PC-3 (cell line): ENCODE results near the gene ANAPC15. TPM values are rescaled to one million over a fixed set of nuclear protein-coding genes. Genes with fewer than 3 reads are reported as not detected.

Source experiments
- ATAC-seq: fragments of 200-7000 bp; cut with Tn5 transposase; 2 replicates; pipeline ENCODE4 v1.9.1; 2020; ENCODE audit warnings: mild to moderate bottlenecking, moderate library complexity
- BruUV-seq: library from RNA; stranded (reverse); fragments of 400-500 nt; replicated peaks from 2 replicates; lab custom pipeline; 2021; lab: Mats Ljungman, UMichigan
- CTCF ChIA-PET: fragments of 300-600 bp; sonication (Branson Sonifier 250); formaldehyde crosslinking; loops from one replicate; lab custom pipeline; 2022; ENCODE audit warnings: antibody characterized with exemption; lab: Charles Lee
- POLR2A ChIA-PET: fragments of 300-600 bp; sonication (Branson Sonifier 250); formaldehyde crosslinking; loops from one replicate; lab custom pipeline; 2022; ENCODE audit warnings: antibody characterized with exemption; ENCODE audit not compliant: unreplicated experiment; lab: Charles Lee
- DNase-seq: peaks from one replicate; pipeline ENCODE4 v3.0.0-alpha.2; 2015
- H2AFZ ChIP-seq: fragments of 300-600 bp; sonication (generic); 2 replicates; pipeline ENCODE4 v1.6.0; 2016; ENCODE audit warnings: antibody characterized with exemption, low read length
- H3F3A ChIP-seq: fragments of 300-600 bp; sonication (generic); one replicate; pipeline ENCODE4 v1.6.0; 2017; ENCODE audit warnings: antibody characterized with exemption, low read length, control low read depth, mild to moderate bottlenecking; ENCODE audit not compliant: unreplicated experiment
- H3K27ac ChIP-seq: fragments of 300-600 bp; sonication (generic); 2 replicates; pipeline ENCODE4 v1.5.1; 2016; ENCODE audit warnings: mild to moderate bottlenecking, low read length
- H3K27me3 ChIP-seq: fragments of 300-600 bp; sonication (generic); 2 replicates; pipeline ENCODE4 v1.6.1; 2016; ENCODE audit warnings: low read length, mixed read lengths
- H3K36me3 ChIP-seq: fragments of 300-600 bp; sonication (generic); 2 replicates; pipeline ENCODE4 v1.6.1; 2016; ENCODE audit warnings: low read depth, mixed run types, low read length, mixed read lengths
- H3K4me1 ChIP-seq: fragments of 300-600 bp; sonication (generic); 2 replicates; pipeline ENCODE4 v1.5.1; 2016; ENCODE audit warnings: low read length; ENCODE audit not compliant: insufficient read depth
- H3K4me2 ChIP-seq: fragments of 300-600 bp; sonication (generic); 2 replicates; pipeline ENCODE4 v1.6.0; 2016; ENCODE audit warnings: low read length
- H3K4me3 ChIP-seq: fragments of 300-600 bp; sonication (generic); 2 replicates; pipeline ENCODE4 v1.5.1; 2016; ENCODE audit warnings: mild to moderate bottlenecking, low read length, mixed read lengths
- H3K79me2 ChIP-seq: fragments of 300-600 bp; sonication (generic); 2 replicates; pipeline ENCODE4 v1.6.1; 2017; ENCODE audit warnings: low read length, mixed read lengths
- H3K9ac ChIP-seq: fragments of 300-600 bp; sonication (generic); 2 replicates; pipeline ENCODE4 v1.6.0; 2016; ENCODE audit warnings: mild to moderate bottlenecking, low read length
- H3K9me2 ChIP-seq: fragments of 300-600 bp; sonication (generic); replicated peaks from 2 replicates; pipeline ENCODE4 v1.6.1; 2016; ENCODE audit warnings: mixed run types, low read length, mixed read lengths
- H3K9me3 ChIP-seq: fragments of 300-600 bp; sonication (generic); 2 replicates; pipeline ENCODE4 v1.6.1; 2016; ENCODE audit warnings: low read length, mixed read lengths
- H4K20me1 ChIP-seq: fragments of 300-600 bp; sonication (generic); 2 replicates; pipeline ENCODE4 v1.6.1; 2016; ENCODE audit warnings: low read length, mixed read lengths
- EZH2 ChIP-seq: fragments of 300-600 bp; sonication (generic); IDR thresholded peaks from one replicate; pipeline ENCODE4 v1.6.1; 2017; ENCODE audit warnings: antibody characterized with exemption, mild to moderate bottlenecking, low read length; ENCODE audit not compliant: unreplicated experiment
- EZH2phosphoT487 ChIP-seq: fragments of 300-600 bp; sonication (generic); IDR thresholded peaks from 2 replicates; pipeline ENCODE4 v1.6.1; 2018; ENCODE audit warnings: mild to moderate bottlenecking, antibody characterized with exemption, low read length, borderline replicate concordance
- intact Hi-C: fragments of 100-400 bp; cut with micrococcal nuclease; formaldehyde crosslinking; loops from 2 replicates; pipeline ENCODE4 v1.9.0; 2023
- total RNA-seq: library from RNA; depleted of rRNA; stranded (reverse); fragments of >200 nt; gene quantifications from 2 replicates; pipeline ENCODE4 v1.2.3, GENCODE V29; 2014
- TF ChIP-seq, protein P1 (sequence below): fragments of 300-600 bp; sonication (generic); conservative IDR thresholded peaks from 2 replicates; pipeline ENCODE4 v1.5.1; 2017; ENCODE audit warnings: antibody characterized with exemption, low read depth, mild to moderate bottlenecking, low read length

The ANAPC15 gene
- total RNA-seq, 1 experiment from 2014 or later: 65.4 TPM

DNA sequence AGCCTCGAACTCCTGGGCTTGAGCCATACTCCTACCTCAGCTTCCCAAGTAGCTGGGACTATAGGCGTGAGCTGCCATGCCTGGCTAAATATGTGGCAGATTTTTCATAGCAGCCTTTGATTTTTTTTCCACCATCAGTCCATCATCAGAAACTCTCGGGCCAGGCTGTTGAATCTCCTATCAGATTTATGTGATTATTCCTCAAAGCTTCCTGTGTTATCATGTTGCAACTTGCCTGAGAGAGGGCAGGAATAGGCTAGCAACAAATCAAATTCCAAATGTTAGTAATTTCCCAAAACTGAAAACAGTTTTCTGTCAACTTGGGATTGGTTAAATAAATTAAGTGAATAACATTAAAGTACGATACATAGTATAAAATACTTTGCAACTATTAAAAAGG lies 28.4 kb downstream of the ANAPC15 start:
- H3K9me3 ChIP-seq: no peaks in the 10 kb centered on the region
- no peak overlapping the region for H3K27ac ChIP-seq
- ATAC-seq: no peak
- POLR2A ChIA-PET: no interaction called here
- H2AFZ ChIP-seq: no peak overlapping the region
- H3F3A ChIP-seq: no peaks in the 10 kb centered on the region
- H4K20me1 ChIP-seq: no peaks in the 10 kb centered on the region
- peaks cover 12% of the 10 kb centered on the region for H3K79me2 ChIP-seq
- TF ChIP-seq EZH2 (no peak), EZH2phosphoT487 (no peak)
- TF ChIP-seq, protein P1, sequence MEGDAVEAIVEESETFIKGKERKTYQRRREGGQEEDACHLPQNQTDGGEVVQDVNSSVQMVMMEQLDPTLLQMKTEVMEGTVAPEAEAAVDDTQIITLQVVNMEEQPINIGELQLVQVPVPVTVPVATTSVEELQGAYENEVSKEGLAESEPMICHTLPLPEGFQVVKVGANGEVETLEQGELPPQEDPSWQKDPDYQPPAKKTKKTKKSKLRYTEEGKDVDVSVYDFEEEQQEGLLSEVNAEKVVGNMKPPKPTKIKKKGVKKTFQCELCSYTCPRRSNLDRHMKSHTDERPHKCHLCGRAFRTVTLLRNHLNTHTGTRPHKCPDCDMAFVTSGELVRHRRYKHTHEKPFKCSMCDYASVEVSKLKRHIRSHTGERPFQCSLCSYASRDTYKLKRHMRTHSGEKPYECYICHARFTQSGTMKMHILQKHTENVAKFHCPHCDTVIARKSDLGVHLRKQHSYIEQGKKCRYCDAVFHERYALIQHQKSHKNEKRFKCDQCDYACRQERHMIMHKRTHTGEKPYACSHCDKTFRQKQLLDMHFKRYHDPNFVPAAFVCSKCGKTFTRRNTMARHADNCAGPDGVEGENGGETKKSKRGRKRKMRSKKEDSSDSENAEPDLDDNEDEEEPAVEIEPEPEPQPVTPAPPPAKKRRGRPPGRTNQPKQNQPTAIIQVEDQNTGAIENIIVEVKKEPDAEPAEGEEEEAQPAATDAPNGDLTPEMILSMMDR: no peak
- no peak overlapping the region for H3K4me2 ChIP-seq
- peaks cover 18% of the 10 kb centered on the region for H3K4me1 ChIP-seq
- DNase-seq: no peak
- no peaks in the 10 kb centered on the region for H3K9me2 ChIP-seq
- no peak overlapping the region for H3K4me3 ChIP-seq
- H3K9ac ChIP-seq: no peak overlapping the region
- H3K36me3 ChIP-seq: no peaks in the 10 kb centered on the region; the same call in 1 of the 2 replicates
- CTCF ChIA-PET: no interaction called here
- no TSS peak for BruUV-seq
- intact Hi-C loops: no loop called here
- no peaks in the 10 kb centered on the region for H3K27me3 ChIP-seq

DNA sequence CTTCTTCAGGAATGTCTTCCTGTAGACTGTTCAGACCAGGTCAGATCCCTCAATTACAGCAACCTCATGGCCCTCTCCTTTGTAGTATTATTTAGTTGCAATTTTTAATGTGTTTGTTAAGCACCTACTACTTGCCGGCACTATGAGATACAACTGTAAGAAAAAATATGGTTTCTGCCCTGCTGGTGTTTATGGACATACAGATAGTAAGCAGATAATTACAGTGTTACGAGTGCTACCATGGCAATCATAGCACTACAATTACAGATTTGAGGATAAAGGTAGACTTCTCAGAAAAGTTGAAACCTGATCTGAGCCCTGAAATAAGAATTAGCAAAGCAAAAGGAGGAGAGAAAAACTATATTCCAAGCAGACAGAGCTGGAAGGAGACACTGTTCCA lies 29.1 kb downstream of the ANAPC15 start:
- Histone ChIP-seq H3K4me2 (no peak overlapping the region), H3K27me3 (no peaks in the 10 kb centered on the region), H2AFZ (no peak overlapping the region), H3K79me2 (peaks cover 19% of the 10 kb centered on the region), H3K36me3 (no peaks in the 10 kb centered on the region; the same call in 1 of the 2 replicates), H3K9ac (no peak overlapping the region), H3K27ac (no peak overlapping the region), H3K9me3 (no peaks in the 10 kb centered on the region), H3K9me2 (no peaks in the 10 kb centered on the region), H3K4me1 (peaks cover 24% of the 10 kb centered on the region), H4K20me1 (peaks cover 6% of the 10 kb centered on the region; the same call in 1 of the 2 replicates), H3F3A (no peaks in the 10 kb centered on the region), H3K4me3 (no peak overlapping the region)
- intact Hi-C loops: no loop called here
- DNase-seq: no peak
- ChIA-PET CTCF (no interaction called here), POLR2A (no interaction called here)
- ATAC-seq: no peak
- no TSS peak for BruUV-seq
- TF ChIP-seq, protein P1: no peak
- no peak for TF ChIP-seq EZH2phosphoT487
- no peak for TF ChIP-seq EZH2

DNA sequence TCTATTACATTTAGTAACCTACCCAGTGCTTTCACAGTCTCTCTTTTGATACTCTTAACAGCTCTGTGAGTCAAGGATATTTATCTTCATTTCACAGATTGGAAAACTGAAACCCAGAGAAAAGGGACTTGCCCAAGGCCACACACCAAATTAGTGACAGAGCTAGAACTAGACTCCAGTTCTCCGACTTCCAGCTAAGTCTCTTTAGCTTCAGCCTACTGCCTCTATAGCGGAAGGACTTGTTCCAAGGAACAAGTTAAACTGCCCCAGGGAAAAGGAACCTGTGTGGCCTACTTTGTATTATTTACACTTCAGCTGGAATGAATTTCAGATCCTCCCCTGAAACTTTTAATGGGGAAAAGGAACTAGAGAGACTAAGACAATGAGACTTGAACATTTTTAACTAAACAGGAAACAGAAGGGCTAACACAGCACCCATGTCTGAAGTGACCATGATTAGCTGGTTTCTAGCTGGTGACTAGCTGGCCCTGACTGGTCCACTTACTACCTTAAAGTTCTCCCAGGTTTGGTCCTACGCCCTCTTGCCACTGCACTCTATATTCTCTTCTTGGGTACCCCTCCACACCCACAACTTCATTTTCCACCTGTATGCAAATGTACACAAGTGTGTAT lies 30.6 kb downstream of the ANAPC15 start:
- Histone ChIP-seq H2AFZ (peak overlapping the region; percentile 93), H3F3A (no peaks in the 10 kb centered on the region), H4K20me1 (peaks cover 12% of the 10 kb centered on the region; the same call in 1 of the 2 replicates), H3K36me3 (no peaks in the 10 kb centered on the region), H3K4me3 (peak overlapping the region; percentile 86; the same call in 1 of the 2 replicates), H3K9ac (no peak overlapping the region), H3K9me3 (no peaks in the 10 kb centered on the region), H3K79me2 (peaks cover 33% of the 10 kb centered on the region), H3K27me3 (no peaks in the 10 kb centered on the region), H3K27ac (peak overlapping the region; percentile 69), H3K9me2 (no peaks in the 10 kb centered on the region), H3K4me2 (peak overlapping the region; percentile 85), H3K4me1 (peaks cover 31% of the 10 kb centered on the region)
- ATAC-seq: no peak
- CTCF ChIA-PET: interaction anchor here (0.6 to 1.4 kb wide), 2 partner anchors 10 to 49 kb away, joined by 4 to 5 read pairs; no protein-coding TSS in a partner anchor
- intact Hi-C loops: loop anchor here (2.0 kb wide), 1 partner anchor 57 kb away; no protein-coding TSS in a partner anchor
- POLR2A ChIA-PET: interaction anchor here (0.5 kb wide), 1 partner anchor 38 kb away, joined by 3 read pairs; no protein-coding TSS in a partner anchor
- TF ChIP-seq EZH2: no peak
- TF ChIP-seq, protein P1: no peak
- no peak for TF ChIP-seq EZH2phosphoT487
- peak; percentile 73 for DNase-seq
- no TSS peak for BruUV-seq
